ENCODE results near the gene MAT2B.
"Not testable (repeated sequence)": the region's sequence is repeated elsewhere in the genome, so short reads cannot be mapped to it uniquely, and the experiment has no call there.

MAT2B gene

DNA sequence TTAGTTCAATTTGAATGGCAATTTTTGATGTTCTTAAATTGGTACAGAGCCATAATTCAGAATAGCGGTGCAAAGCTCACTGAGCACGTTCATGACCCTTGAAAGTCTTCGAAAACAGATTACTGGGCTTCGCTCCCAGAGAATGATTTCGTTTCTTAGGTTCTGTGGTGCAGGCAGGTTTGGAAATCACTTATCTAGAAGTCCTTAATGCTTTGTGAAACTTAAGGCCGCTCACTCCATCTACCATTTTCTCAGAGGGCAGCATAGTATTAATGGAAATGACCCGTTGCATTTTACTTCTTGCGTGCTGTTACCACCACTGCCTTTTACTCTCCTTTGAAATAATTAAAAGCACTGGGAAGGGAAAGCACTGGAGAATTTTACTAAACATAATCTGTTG lies 2.9 kb upstream of the MAT2B start:
- in situ Hi-C loops (cut with MboI; ENCODE audit: low pct_unique_long_range_greater_than_20kb, low sequenced_read_pairs): no loop called here
- no peak for DNase-seq

DNA sequence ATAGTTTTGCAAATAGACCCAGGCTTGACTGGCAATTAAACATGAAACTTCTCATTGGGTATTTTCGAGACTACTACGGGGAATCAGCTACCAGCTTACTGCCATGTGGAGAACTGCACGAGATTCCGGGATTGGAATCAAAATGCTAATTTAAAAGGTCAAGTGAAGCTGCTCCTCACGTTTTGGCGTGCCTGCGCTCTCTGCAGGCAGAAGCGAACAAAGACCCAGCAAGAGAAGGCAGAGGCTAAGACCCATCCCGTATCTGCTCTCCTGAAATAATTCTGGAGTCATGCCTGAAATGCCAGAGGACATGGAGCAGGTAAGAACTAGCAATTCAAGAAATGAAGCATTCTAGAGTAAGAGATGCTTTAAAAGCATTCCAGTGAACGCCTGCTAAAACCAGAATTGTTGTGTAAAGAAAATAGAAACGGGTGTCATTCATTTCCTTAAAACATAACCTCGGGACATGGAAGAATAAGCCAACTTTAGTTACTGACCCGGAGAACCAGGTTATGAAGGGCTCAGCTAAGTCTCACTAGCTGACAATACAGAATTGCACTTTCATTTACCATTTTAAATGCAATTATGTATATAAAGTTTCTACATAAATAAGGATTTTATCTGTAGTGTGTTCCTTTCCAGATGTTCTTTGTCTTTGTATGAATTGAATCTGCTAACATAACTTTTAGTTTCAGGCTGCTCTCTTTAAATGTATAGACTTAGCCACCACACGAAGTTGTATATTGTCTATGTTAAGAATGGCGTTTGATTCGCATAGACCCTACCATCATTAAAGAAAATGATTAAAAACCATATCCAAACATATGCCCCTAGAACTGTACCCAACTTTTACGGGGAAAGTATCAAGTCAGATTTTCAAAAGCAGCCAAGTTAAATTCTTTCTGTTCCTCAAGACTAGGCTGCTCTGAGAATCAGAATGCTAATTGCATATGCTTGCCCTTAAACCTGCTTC lies 2.0 kb upstream of the MAT2B start:
- peak; percentile 90 for DNase-seq
- in situ Hi-C loops (cut with MboI; ENCODE audit: low pct_unique_long_range_greater_than_20kb, low sequenced_read_pairs): no loop called here

GRCh38 chr5:163504079-163504931 lies 1.1 kb upstream of the MAT2B start:
- in situ Hi-C loops (cut with MboI; ENCODE audit: low pct_unique_long_range_greater_than_20kb, low sequenced_read_pairs): no loop called here
- DNase-seq: peak; percentile 75

DNA sequence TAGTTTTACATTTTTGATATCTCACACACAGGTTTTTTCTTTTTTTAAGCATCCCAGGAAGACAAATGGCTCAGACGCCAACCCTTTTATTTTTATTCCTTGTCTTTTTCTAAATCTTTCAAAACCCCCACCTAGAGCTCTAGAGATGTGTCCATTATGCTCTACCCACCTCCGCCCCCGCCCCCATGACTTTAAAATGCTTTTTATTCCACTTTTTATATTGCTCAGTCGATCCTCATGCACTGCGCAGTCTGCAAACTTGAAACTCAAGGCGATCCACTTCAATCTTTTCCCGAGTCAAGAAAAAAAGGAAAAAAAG lies 411 bp upstream of the MAT2B start:
- no peak for DNase-seq
- in situ Hi-C loops (cut with MboI; ENCODE audit: low pct_unique_long_range_greater_than_20kb, low sequenced_read_pairs): no loop called here

DNA sequence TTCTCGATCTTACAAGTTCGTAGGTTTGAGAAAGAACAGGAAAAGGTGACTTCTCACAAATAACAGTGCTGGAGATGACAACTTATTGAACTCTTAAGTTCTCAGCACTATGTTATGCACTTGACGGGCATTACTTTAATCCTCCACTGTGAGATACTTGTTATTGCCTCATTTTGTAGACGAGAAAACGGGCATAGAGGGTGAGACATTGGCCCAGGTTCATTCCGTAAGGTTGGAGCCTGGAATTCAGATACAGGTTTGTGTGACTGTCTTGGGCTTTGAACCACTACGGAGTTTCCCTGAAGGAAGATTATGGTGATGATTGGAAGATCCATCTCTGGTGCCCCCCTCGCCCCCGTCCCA lies 657 bp downstream of the MAT2B start:
- no peak for DNase-seq
- in situ Hi-C loops (cut with MboI; ENCODE audit: low pct_unique_long_range_greater_than_20kb, low sequenced_read_pairs): no loop called here

- in situ Hi-C loops (cut with MboI; ENCODE audit: low pct_unique_long_range_greater_than_20kb, low sequenced_read_pairs): no loop called here
- peak; percentile 34 for DNase-seq
Measured at GRCh38 chr5:163506726-163507125, 1.3 kb downstream of the MAT2B start.

GRCh38 chr5:163508753-163509152 lies 3.3 kb downstream of the MAT2B start:
- in situ Hi-C loops (cut with MboI; ENCODE audit: low pct_unique_long_range_greater_than_20kb, low sequenced_read_pairs): no loop called here
- peak; percentile 18 for DNase-seq

DNA sequence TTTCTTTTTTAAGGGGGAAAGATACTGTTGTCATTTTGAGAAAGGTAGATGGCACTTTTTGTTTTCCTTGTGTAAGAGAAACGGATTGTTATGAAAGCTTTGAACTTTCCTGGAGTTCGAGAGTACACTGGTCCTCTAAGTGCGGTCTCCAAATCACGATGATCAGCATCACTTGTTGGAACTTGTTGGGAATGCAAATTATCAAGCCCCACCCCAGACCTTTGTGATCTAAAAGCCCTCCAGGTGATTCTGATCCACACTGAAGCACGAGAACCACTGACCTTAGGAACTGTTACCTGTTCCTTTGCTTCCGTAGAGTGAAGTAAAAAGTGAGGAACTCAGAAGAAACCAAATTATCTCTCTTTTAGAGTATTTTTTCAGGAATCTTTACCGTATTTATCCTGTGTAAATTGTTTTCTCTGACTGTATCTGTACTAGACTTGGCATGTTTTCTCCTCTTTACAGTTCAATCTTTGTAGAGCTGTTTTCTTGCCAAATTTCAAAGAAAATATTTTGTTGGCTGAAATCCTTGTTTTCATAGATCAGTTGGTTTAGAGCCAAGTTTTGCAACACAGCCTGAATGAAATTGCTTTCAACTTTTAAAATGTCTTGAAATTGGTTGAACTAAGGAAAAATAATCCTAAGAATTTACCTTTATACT lies 4.0 kb downstream of the MAT2B start:
- no peak for DNase-seq
- in situ Hi-C loops (cut with MboI; ENCODE audit: low pct_unique_long_range_greater_than_20kb, low sequenced_read_pairs): no loop called here

GRCh38 chr5:163512526-163512925 lies 7.1 kb downstream of the MAT2B start:
- DNase-seq: no peak
- in situ Hi-C loops (cut with MboI; ENCODE audit: low pct_unique_long_range_greater_than_20kb, low sequenced_read_pairs): no loop called here

- in situ Hi-C loops (cut with MboI; ENCODE audit: low pct_unique_long_range_greater_than_20kb, low sequenced_read_pairs): no loop called here
- no peak for DNase-seq
Measured at GRCh38 chr5:163525096-163525495, 19.7 kb downstream of the MAT2B start.

- no peak for DNase-seq
- in situ Hi-C loops (cut with MboI; ENCODE audit: low pct_unique_long_range_greater_than_20kb, low sequenced_read_pairs): no loop called here
Measured at GRCh38 chr5:163529698-163530097, 24.3 kb downstream of the MAT2B start.

GRCh38 chr5:163531272-163531671 lies 25.9 kb downstream of the MAT2B start:
- DNase-seq: no peak
- in situ Hi-C loops (cut with MboI; ENCODE audit: low pct_unique_long_range_greater_than_20kb, low sequenced_read_pairs): no loop called here

GRCh38 chr5:163532171-163533084 lies 27.0 kb downstream of the MAT2B start:
- DNase-seq: no peak
- in situ Hi-C loops (cut with MboI; ENCODE audit: low pct_unique_long_range_greater_than_20kb, low sequenced_read_pairs): no loop called here

GRCh38 chr5:163533223-163533622 lies 27.8 kb downstream of the MAT2B start:
- in situ Hi-C loops (cut with MboI; ENCODE audit: low pct_unique_long_range_greater_than_20kb, low sequenced_read_pairs): no loop called here
- DNase-seq: no peak

- in situ Hi-C loops (cut with MboI; ENCODE audit: low pct_unique_long_range_greater_than_20kb, low sequenced_read_pairs): no loop called here
Measured at GRCh38 chr5:163534492-163535094, 29.2 kb downstream of the MAT2B start.

DNA sequence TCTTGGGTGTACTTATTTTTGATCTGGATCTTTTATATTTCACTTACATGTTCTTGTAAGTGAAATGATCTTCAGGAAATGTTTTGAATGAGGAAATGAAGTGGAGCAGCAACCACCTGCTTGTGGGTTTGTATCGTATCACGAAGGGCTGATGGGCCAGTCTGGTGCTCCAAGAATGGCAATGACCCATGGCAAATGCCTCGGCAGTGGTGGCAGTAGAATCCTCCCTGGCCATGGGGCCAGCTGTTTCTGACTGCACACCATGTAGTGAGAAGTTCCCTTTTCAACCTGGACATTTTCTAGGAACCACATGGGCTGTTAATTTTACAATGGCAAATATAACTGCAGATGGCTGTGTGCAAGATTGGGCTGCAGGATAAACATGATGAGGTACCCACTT lies 29.9 kb downstream of the MAT2B start:
- DNase-seq: peak; percentile 46
- in situ Hi-C loops (cut with MboI; ENCODE audit: low pct_unique_long_range_greater_than_20kb, low sequenced_read_pairs): no loop called here

More at GRCh38 chr5:163534492-163535094, 29.2 kb downstream of the MAT2B start:
- no peak for DNase-seq

DNA sequence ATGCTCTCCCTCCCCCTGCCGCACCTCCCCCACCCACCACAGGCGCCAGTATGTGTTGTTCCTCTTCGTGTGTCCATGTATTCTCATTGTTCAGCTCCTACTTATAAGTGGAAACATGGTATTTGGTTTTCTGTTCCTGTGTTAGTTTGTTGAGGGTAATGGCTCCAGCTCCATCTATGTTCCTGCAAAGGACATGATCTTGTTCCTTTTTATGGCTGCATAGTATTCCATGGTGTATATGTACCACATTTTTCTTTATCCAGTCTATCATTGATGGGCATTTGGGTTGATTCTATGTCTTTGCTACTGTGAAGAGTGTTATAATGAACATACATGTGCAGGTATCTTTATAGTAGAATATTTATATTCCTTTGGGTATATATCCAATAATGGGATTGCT lies 31.0 kb downstream of the MAT2B start:
- in situ Hi-C loops (cut with MboI; ENCODE audit: low pct_unique_long_range_greater_than_20kb, low sequenced_read_pairs); DNase-seq: not testable (repeated sequence)

- in situ Hi-C loops (cut with MboI; ENCODE audit: low pct_unique_long_range_greater_than_20kb, low sequenced_read_pairs): no loop called here
Measured at GRCh38 chr5:163540696-163541095, 35.3 kb downstream of the MAT2B start.

More at GRCh38 chr5:163540696-163541095, 35.3 kb downstream of the MAT2B start:
- DNase-seq: no peak
